GM12864 (cell line): ENCODE data around the gene MAP2K6.

ENCODE experiments used
- DNase-seq: peaks from one replicate; pipeline ENCODE4 v3.0.0-alpha.2; 2011; ENCODE audit warnings: low read depth
- H3K4me3 ChIP-seq: 2 replicates; pipeline ENCODE4 v1.5.1; 2011; ENCODE audit warnings: mild to moderate bottlenecking, low read depth, low read length, control low read depth
- TF ChIP-seq, protein P1 (sequence below): IDR thresholded peaks from 2 replicates; pipeline ENCODE4 v1.5.1; 2011; ENCODE audit warnings: low read depth, mild to moderate bottlenecking, moderate library complexity, low read length, control low read depth, inconsistent platforms; ENCODE audit errors: missing control alignments

Gene MAP2K6

DNA sequence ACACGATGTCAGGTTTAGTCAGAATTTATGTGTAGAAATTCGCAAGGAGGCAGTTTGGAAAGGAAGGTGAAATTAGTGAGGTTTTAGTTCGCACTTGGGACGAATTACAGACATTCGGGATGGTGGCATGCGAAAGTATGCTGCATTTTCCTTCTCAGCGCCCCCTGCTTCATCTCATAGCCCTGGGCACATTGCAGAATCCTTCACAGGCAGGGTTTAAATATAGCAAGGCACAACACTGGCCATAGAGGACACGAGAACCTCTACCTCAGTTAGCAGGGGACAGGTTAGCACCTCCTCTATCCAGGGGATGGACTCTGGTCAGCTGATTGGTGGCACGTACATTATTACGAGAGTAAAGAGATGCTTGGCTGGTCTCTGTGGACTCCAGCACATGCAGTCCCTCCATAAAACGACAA lies 47.5 kb downstream of the MAP2K6 start:
- H3K4me3 ChIP-seq: no peak overlapping the region

DNA sequence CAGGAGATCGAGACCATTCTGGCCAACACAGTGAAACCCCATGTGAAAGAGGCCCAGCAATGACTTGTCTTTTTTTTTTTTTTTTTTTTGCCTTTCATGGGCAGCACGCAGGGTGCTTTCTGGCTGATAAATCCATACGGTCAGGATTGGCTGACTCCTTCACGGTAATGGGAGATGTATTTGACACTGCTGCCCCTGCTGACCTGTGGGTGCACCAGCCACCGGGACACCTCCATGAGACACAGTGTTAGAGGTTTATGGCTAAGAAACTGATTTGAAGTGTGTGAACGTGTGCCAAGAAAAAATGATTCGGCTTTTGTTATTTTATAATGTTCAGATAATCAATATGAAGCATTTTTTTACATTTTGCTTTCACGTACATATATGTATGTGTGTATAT lies 48.4 kb downstream of the MAP2K6 start:
- no peak for DNase-seq
- TF ChIP-seq, protein P1, sequence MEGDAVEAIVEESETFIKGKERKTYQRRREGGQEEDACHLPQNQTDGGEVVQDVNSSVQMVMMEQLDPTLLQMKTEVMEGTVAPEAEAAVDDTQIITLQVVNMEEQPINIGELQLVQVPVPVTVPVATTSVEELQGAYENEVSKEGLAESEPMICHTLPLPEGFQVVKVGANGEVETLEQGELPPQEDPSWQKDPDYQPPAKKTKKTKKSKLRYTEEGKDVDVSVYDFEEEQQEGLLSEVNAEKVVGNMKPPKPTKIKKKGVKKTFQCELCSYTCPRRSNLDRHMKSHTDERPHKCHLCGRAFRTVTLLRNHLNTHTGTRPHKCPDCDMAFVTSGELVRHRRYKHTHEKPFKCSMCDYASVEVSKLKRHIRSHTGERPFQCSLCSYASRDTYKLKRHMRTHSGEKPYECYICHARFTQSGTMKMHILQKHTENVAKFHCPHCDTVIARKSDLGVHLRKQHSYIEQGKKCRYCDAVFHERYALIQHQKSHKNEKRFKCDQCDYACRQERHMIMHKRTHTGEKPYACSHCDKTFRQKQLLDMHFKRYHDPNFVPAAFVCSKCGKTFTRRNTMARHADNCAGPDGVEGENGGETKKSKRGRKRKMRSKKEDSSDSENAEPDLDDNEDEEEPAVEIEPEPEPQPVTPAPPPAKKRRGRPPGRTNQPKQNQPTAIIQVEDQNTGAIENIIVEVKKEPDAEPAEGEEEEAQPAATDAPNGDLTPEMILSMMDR: no peak

More for the DNA sequence above, 47.5 kb downstream of the MAP2K6 start:
- DNase-seq: no peak
- TF ChIP-seq, protein P1: no peak

DNA sequence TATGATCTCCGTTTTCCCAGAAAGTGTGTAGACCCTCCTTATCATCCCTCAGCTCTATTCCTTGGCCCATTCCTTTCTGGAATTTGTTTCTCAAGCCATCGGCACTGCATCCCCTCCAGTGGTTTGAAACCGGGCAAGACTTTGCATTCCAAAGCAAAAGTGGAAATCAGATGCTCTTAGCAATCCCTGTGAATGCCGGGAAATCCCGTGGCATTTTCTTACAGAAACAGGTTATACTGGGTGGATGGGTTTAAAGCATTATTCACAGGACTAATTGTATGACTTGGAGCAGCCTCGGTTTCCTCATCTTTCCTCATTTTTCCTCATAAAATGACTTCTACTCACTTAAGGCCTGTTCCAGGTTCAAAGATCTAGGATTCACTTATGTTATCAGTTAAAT lies 52.0 kb downstream of the MAP2K6 start:
- no peak overlapping the region for H3K4me3 ChIP-seq
- no peak for DNase-seq
- TF ChIP-seq, protein P1: no peak

More for the DNA sequence above, 48.4 kb downstream of the MAP2K6 start:
- H3K4me3 ChIP-seq: no peak overlapping the region

GRCh38 chr17:69466905-69467667 lies 52.6 kb downstream of the MAP2K6 start:
- no peak for DNase-seq
- TF ChIP-seq, protein P1: no peak
- no peak overlapping the region for H3K4me3 ChIP-seq

DNA sequence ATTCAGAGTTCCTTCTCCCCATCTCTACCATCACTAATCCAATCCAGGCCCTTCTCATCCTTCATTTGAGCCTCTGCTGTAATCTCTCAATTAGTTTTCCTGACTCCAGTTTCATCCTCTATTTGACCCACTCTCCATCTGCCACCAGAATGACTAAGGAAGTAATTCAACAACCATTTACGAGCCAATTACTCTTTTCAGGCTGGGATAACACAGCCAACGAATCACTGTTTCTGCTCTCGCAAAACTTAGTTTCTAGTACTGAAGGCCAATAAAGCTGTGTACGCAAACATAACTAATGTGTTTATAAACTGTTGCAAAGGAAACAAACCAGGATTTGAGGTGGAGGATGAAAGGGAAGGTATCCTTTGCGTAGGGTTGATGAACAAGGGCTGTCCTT lies 53.7 kb downstream of the MAP2K6 start:
- H3K4me3 ChIP-seq: no peak overlapping the region
- TF ChIP-seq, protein P1: no peak
- DNase-seq: no peak

GRCh38 chr17:69470702-69471101 lies 56.2 kb downstream of the MAP2K6 start:
- TF ChIP-seq, protein P1: no peak
- no peak for DNase-seq
- H3K4me3 ChIP-seq: no peak overlapping the region

DNA sequence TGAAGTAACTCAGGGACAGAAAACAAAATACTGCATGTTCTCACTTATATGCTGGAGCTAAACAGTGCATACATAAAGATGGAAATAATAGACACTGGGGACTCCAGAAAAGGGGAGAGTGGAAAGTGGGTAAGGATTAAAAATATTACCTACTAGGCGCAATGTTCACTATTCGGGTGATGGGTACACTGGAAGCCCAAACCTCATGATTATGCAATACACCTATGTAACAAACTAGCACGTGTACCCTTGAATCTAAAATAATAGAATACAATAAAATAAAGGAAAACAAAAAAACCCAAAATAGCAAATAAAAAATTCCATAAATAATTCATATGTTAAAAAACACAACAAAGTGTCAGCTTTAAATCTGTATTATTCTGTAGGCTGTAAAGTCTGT lies 56.9 kb downstream of the MAP2K6 start:
- no peak overlapping the region for H3K4me3 ChIP-seq
- no peak for DNase-seq
- TF ChIP-seq, protein P1: no peak
